DOHH2 (cell line): ENCODE measurements around the gene SYN1.

Source experiments
- H3F3A ChIP-seq: fragments of 200-600 bp; sonication (generic), shearing (Covaris generic); 2 replicates; pipeline ENCODE4 v1.6.0; 2016; ENCODE audit warnings: antibody characterized with exemption, mild to moderate bottlenecking; ENCODE audit not compliant: control insufficient read depth, insufficient read depth
- H3K27ac ChIP-seq: fragments of 200-600 bp; sonication (generic); 2 replicates; pipeline ENCODE4 v1.5.1; 2014; ENCODE audit warnings: low read depth, mild to moderate bottlenecking, low read length, moderate library complexity
- H3K27me3 ChIP-seq: fragments of 200-600 bp; sonication (generic); 2 replicates; pipeline ENCODE4 v1.6.1; 2014; ENCODE audit warnings: mild to moderate bottlenecking, low read length, mixed read lengths; ENCODE audit not compliant: control insufficient read depth
- H3K36me3 ChIP-seq: fragments of 200-600 bp; sonication (generic); 2 replicates; pipeline ENCODE4 v1.6.1; 2014; ENCODE audit warnings: mild to moderate bottlenecking, low read length, moderate library complexity, mixed read lengths; ENCODE audit not compliant: control insufficient read depth
- H3K4me1 ChIP-seq: fragments of 200-600 bp; sonication (generic); 2 replicates; pipeline ENCODE4 v1.6.1; 2014; ENCODE audit warnings: mild to moderate bottlenecking, low read length, mixed read lengths; ENCODE audit not compliant: control insufficient read depth
- H3K4me2 ChIP-seq: fragments of 200-600 bp; sonication (generic); 2 replicates; pipeline ENCODE4 v1.6.0; 2014; ENCODE audit warnings: mild to moderate bottlenecking, low read length, moderate library complexity
- H3K4me3 ChIP-seq: fragments of 200-600 bp; sonication (generic); 2 replicates; pipeline ENCODE4 v1.5.1; 2014; ENCODE audit warnings: mild to moderate bottlenecking, low read length, mixed read lengths
- H3K79me2 ChIP-seq: fragments of 200-600 bp; sonication (generic); 2 replicates; pipeline ENCODE4 v1.6.1; 2014; ENCODE audit warnings: mild to moderate bottlenecking, low read length, mixed read lengths; ENCODE audit not compliant: control insufficient read depth
- H3K9me2 ChIP-seq: fragments of 200-600 bp; sonication (generic); replicated peaks from 2 replicates; pipeline ENCODE4 v1.6.1; 2014; ENCODE audit warnings: mild to moderate bottlenecking, low read length, mixed read lengths; ENCODE audit not compliant: control insufficient read depth
- H3K9me3 ChIP-seq: fragments of 200-600 bp; sonication (generic); 2 replicates; pipeline ENCODE4 v1.6.1; 2014; ENCODE audit warnings: antibody characterized with exemption, low read length, mixed read lengths; ENCODE audit not compliant: control insufficient read depth, insufficient read depth
- H4K20me1 ChIP-seq: fragments of 200-600 bp; sonication (generic); 2 replicates; pipeline ENCODE4 v1.6.0; 2014; ENCODE audit warnings: low read depth, mild to moderate bottlenecking, antibody characterized with exemption, low read length, moderate library complexity; ENCODE audit not compliant: control insufficient read depth, insufficient read depth
- EZH2phosphoT487 ChIP-seq: fragments of 200-600 bp; sonication (generic); IDR thresholded peaks from 2 replicates; pipeline ENCODE4 v1.6.1; 2017; ENCODE audit warnings: borderline replicate concordance, mild to moderate bottlenecking, antibody characterized with exemption, low read length, moderate library complexity, mixed read lengths
- TF ChIP-seq, protein P1 (sequence below): fragments of 200-600 bp; sonication (generic); IDR thresholded peaks from one replicate; pipeline ENCODE4 v1.5.1; 2014; ENCODE audit warnings: antibody characterized with exemption, mild to moderate bottlenecking, low read depth, low read length; ENCODE audit not compliant: poor library complexity, severe bottlenecking

Gene SYN1

DNA sequence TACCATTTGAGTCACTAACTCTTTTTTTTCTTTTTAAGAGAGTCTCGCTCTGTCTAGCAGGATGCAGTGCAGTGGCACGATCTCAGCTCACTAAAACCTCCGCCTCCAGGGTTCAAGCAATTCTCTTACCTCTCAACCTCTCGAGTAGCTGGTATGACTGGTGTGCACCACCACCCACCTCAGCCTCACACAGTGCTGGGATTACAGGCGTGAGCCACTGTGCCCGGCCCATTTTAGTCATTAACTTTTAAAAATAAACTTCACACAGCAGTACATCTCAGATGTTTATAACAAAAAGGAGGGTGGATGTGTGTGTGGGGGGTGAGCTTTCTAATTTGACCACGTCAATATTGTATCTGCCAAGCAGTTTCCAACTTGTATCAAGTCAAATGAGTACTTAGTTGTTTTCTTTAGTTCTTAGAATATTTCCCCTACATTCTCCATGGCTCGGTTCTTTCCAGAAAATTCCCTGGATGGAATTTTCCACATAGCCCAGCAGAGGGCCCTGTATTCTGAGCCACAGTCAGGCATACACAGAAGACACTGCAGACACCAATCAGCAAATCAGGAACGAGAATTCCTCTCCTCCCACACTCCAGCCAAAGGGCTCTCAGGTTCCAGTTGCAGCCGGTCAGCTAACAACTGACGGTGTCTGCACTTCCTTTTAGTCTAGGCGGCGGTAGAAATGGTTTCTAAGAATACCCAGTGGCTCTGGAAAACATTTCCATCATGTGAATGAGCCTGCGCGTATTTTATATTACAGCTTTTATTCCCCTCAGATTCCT lies 78.7 kb downstream of the SYN1 start:
- Histone ChIP-seq H3K9me3 (no peaks in the 10 kb centered on the region), H3K4me2 (0 out of 2 replicates have a peak overlapping the region, but pooled peaks have one; percentile 11), H3K27ac (no peak overlapping the region), H3F3A (no peaks in the 10 kb centered on the region), H3K4me3 (no peak overlapping the region), H3K79me2 (no peaks in the 10 kb centered on the region), H3K36me3 (no peaks in the 10 kb centered on the region), H3K9me2 (no peaks in the 10 kb centered on the region), H4K20me1 (no peaks in the 10 kb centered on the region), H3K4me1 (peaks cover 6% of the 10 kb centered on the region), H3K27me3 (no peaks in the 10 kb centered on the region)
- TF ChIP-seq, protein P1, sequence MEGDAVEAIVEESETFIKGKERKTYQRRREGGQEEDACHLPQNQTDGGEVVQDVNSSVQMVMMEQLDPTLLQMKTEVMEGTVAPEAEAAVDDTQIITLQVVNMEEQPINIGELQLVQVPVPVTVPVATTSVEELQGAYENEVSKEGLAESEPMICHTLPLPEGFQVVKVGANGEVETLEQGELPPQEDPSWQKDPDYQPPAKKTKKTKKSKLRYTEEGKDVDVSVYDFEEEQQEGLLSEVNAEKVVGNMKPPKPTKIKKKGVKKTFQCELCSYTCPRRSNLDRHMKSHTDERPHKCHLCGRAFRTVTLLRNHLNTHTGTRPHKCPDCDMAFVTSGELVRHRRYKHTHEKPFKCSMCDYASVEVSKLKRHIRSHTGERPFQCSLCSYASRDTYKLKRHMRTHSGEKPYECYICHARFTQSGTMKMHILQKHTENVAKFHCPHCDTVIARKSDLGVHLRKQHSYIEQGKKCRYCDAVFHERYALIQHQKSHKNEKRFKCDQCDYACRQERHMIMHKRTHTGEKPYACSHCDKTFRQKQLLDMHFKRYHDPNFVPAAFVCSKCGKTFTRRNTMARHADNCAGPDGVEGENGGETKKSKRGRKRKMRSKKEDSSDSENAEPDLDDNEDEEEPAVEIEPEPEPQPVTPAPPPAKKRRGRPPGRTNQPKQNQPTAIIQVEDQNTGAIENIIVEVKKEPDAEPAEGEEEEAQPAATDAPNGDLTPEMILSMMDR, result peak; percentile 22
- no peak for TF ChIP-seq EZH2phosphoT487

DNA sequence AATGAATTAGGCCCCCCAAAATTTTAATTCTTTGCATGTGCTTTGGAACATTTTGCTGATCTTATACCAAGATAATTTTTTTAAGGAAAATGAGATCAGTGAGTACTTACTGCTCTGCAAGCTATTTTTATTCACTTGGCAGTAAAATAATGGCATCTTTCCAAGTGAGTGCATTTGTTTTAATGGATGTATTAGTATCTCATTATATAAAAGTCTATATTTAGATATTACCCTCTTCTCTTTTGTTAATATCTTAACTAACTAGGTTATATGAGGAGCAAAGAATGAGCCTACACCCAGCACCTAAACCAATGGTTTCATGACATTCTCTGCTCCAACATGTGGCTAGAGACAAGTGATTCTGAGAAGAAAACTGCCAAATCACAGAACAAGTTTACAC lies 79.8 kb downstream of the SYN1 start:
- H3K27ac ChIP-seq, result no peak overlapping the region
- no peaks in the 10 kb centered on the region for H3K9me3 ChIP-seq
- H3K4me2 ChIP-seq, result no peak overlapping the region
- H3K4me3 ChIP-seq, result no peak overlapping the region
- H4K20me1 ChIP-seq, result no peaks in the 10 kb centered on the region
- no peaks in the 10 kb centered on the region for H3K79me2 ChIP-seq
- no peaks in the 10 kb centered on the region for H3F3A ChIP-seq
- H3K9me2 ChIP-seq, result no peaks in the 10 kb centered on the region
- no peaks in the 10 kb centered on the region for H3K36me3 ChIP-seq
- no peaks in the 10 kb centered on the region for H3K27me3 ChIP-seq
- H3K4me1 ChIP-seq, result peaks cover 6% of the 10 kb centered on the region
- TF ChIP-seq EZH2phosphoT487, result no peak
- TF ChIP-seq, protein P1, result no peak

DNA sequence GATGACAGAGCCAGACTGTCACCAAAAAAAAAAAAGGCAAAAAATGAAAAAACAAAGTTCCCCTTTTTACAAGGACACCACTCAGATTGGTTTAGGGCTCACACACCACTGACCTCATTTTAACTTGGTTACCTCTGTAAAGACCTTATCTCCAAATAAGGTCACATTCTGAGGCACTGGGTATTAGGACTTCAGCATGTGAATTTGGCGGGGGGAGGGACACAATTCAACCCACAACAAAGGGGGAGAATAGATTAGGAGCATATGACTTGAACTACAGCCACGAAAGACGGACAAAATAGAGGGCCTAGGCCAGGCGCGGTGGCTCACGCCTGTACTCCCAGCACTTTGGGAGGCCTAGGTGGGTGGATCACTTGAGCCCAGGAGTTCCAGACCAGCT lies 89.6 kb downstream of the SYN1 start:
- Histone ChIP-seq H3K36me3 (no peaks in the 10 kb centered on the region), H3K79me2 (no peaks in the 10 kb centered on the region), H3K4me3 (no peak overlapping the region), H3K27me3 (no peaks in the 10 kb centered on the region), H4K20me1 (no peaks in the 10 kb centered on the region), H3K4me1 (no peaks in the 10 kb centered on the region), H3K9me2 (no peaks in the 10 kb centered on the region), H3K9me3 (no peaks in the 10 kb centered on the region), H3F3A (no peaks in the 10 kb centered on the region), H3K27ac (no peak overlapping the region), H3K4me2 (no peak overlapping the region)
- no peak for TF ChIP-seq EZH2phosphoT487
- TF ChIP-seq, protein P1, result no peak
